Activated T-helper 9 cell treated with anti-CD3 and anti-CD28 coated beads, Interleukin-2, amount 50 U/mL, for 16 hours (primary cell): Measurements from ENCODE around the gene UTP15.

Experiments
- DNase-seq: peaks from one replicate; pipeline ENCODE4 v3.0.0-alpha.2; 2020; ENCODE audit warnings: low read depth

UTP15 gene

GRCh38 chr5:73623060-73623459, 57.5 kb downstream of the UTP15 start:
- no peak for DNase-seq

- DNase-seq = no peak
Observed at GRCh38 chr5:73623901-73624404, 58.4 kb downstream of the UTP15 start.

DNA sequence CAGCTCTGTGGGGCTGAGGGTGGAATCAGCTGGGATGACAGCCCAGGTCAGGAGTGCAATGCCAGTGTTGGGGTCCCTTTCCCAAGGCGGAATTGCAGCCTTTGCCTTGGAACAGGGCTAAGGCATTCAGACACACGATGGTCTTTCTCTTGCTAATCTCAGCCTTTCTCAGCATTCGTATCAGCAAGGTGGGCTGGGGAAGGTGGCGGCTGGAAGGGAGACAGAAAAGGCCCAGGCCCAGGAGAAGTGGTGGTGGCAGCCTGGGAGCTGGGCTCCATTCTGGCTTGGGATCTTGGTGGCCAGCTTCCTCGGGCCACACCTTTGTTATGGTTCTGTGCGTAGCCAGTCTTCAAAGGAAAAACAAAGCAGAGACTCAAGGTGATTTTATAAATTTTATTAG, 59.3 kb downstream of the UTP15 start:
- DNase-seq = no peak

- no peak for DNase-seq
Observed at GRCh38 chr5:73625372-73625943, 59.9 kb downstream of the UTP15 start.

GRCh38 chr5:73625944-73626811, 60.6 kb downstream of the UTP15 start, which contains the start of gene ARHGEF28:
Gene ARHGEF28 (plus strand): TSS chr5:73626196. CDS start chr5:73684852, 58,656 bp downstream.
- no peak for DNase-seq

GRCh38 chr5:73626814-73627313, 61.3 kb downstream of the UTP15 start:
- DNase-seq = no peak

GRCh38 chr5:73629456-73629855, 63.9 kb downstream of the UTP15 start:
- no peak for DNase-seq

- DNase-seq = no peak
Observed at GRCh38 chr5:73630765-73631164, 65.2 kb downstream of the UTP15 start.

DNA sequence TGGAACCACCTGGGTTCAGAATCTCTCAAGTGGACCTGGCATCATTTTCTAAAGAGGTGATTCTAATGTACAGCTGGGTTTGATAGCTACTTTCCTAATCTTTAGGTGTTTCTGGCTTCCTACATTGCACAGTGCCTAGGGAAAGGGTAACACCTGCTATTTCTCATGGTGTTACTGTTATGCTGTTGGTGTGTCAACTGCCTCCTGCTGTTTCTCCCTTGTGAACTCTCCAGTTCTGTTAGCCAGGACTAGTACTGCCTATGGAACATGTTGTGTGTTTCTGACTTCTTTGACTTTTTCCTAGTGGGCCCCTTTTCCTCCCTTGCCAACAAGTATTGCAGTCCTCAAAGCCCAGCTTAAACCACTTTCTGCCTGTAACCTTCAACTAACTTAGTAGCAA, 66.0 kb downstream of the UTP15 start:
- DNase-seq = no peak
